GM18508 (cell line): ENCODE data around the gene KRT39.
"Not testable (repeated sequence)": the region's sequence is repeated elsewhere in the genome, so short reads cannot be mapped to it uniquely, and the experiment has no call there.

Source experiments
- ATAC-seq: cut with Tn5 transposase; IDR thresholded peaks from one replicate; pipeline ENCODE4 v1.9.1; 2021; ENCODE audit warnings: moderate number of reproducible peaks; ENCODE audit not compliant: insufficient read depth, unreplicated experiment

The KRT39 gene

GRCh38 chr17:40966848-40967247, at the start of gene KRT39:
KRT39 (minus strand) TSS chr17:40966948; CDS start chr17:40966856, 92 bp downstream.
- ATAC-seq: no peak

GRCh38 chr17:41015454-41015853, 48.7 kb upstream of the KRT39 start:
- ATAC-seq: no peak

GRCh38 chr17:41013606-41014005, 46.9 kb upstream of the KRT39 start:
- no peak for ATAC-seq

- ATAC-seq: no peak
These were observed 46.4 kb upstream of the KRT39 start for GRCh38 chr17:41013181-41013580.

GRCh38 chr17:41012326-41013120, 45.8 kb upstream of the KRT39 start:
- ATAC-seq: no peak

GRCh38 chr17:41010441-41010840, 43.7 kb upstream of the KRT39 start:
- no peak for ATAC-seq

GRCh38 chr17:41009936-41010335, 43.2 kb upstream of the KRT39 start:
- ATAC-seq: no peak

GRCh38 chr17:41009301-41009760, 42.6 kb upstream of the KRT39 start:
- no peak for ATAC-seq

GRCh38 chr17:41008811-41009210, 42.1 kb upstream of the KRT39 start, which contains the start of gene KRTAP3-1:
KRTAP3-1 (minus strand) TSS chr17:41009128; CDS start chr17:41009074, 54 bp downstream.
- no peak for ATAC-seq

GRCh38 chr17:41004397-41004796, 37.6 kb upstream of the KRT39 start:
- ATAC-seq: no peak

- ATAC-seq: no peak
These were observed 37.2 kb upstream of the KRT39 start for GRCh38 chr17:41003926-41004325.

GRCh38 chr17:41002814-41003213, 36.1 kb upstream of the KRT39 start:
- no peak for ATAC-seq

- no peak for ATAC-seq
These were observed 35.0 kb upstream of the KRT39 start for GRCh38 chr17:41001795-41002194.

- ATAC-seq: not testable (repeated sequence)
These were observed 32.8 kb upstream of the KRT39 start, which contains the start of gene KRTAP3-2 for GRCh38 chr17:40999563-40999962. KRTAP3-2 (minus strand) TSS chr17:40999906; CDS start chr17:40999853, 53 bp downstream.

- ATAC-seq: no peak
These were observed 30.6 kb upstream of the KRT39 start for GRCh38 chr17:40997361-40997760.

- ATAC-seq: no peak
These were observed 30.1 kb upstream of the KRT39 start for GRCh38 chr17:40996829-40997228.

- ATAC-seq: no peak
These were observed 28.4 kb upstream of the KRT39 start for GRCh38 chr17:40995116-40995515.

- no peak for ATAC-seq
These were observed 27.1 kb upstream of the KRT39 start, which contains the start of gene KRTAP3-3 for GRCh38 chr17:40993839-40994238. KRTAP3-3 (minus strand) TSS chr17:40994164; CDS start chr17:40994097, 67 bp downstream.

- ATAC-seq: no peak
These were observed 26.3 kb upstream of the KRT39 start for GRCh38 chr17:40993084-40993483.

- no peak for ATAC-seq
These were observed 25.9 kb upstream of the KRT39 start for GRCh38 chr17:40992666-40993065.

GRCh38 chr17:40986920-40987319, 20.2 kb upstream of the KRT39 start:
- no peak for ATAC-seq

GRCh38 chr17:40984226-40984625, 17.5 kb upstream of the KRT39 start, which contains the start of gene KRT40:
KRT40 (minus strand) TSS chr17:40984326; CDS start chr17:40984273, 53 bp downstream.
- no peak for ATAC-seq
